ENCODE data around the gene OR5D13. TPM values are rescaled to one million over a fixed set of nuclear protein-coding genes. Genes with fewer than 3 reads are reported as not detected.

The OR5D13 gene
- total RNA-seq: not detected
- long read RNA-seq: 0 reads

GRCh38 chr11:55773138-55773537 lies at the start of gene OR5D13:
OR5D13 (plus strand) TSS chr11:55773438; CDS start chr11:55773438, 0 bp downstream.
- DNase-seq (ENCODE audit: missing footprints) (no peak), ATAC-seq (no peak)
- intact Hi-C loops (cut with DNase I): no loop called here

- no peak for DNase-seq (ENCODE audit: missing footprints)
- ATAC-seq: no peak
- intact Hi-C loops (cut with DNase I): no loop called here
These were observed 46.4 kb upstream of the OR5D13 start for GRCh38 chr11:55726715-55727324.

DNA sequence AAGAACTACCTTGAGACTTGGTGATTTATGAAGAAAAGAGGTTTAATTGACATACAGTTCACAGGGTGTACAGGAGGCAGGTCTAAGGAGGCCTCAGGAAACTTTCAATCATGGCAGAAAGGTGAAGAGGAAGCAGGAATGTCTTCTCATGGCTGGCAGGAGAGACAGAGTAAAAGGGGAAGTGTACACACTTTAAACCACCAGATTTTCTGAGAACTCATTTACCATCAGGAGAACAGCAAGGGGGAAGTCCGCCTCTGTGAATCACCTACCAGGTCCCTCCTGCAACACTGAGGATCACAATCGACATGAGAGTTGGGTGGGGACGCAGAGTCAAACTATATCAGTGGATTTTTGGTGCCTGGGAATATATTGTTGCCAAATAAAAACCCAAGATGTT lies 40.3 kb upstream of the OR5D13 start:
- no peak for ATAC-seq
- no peak for DNase-seq (ENCODE audit: missing footprints)
- intact Hi-C loops (cut with DNase I): no loop called here

- DNase-seq (ENCODE audit: missing footprints) (no peak), ATAC-seq (no peak)
- intact Hi-C loops (cut with DNase I): no loop called here
These were observed 18.4 kb downstream of the OR5D13 start for GRCh38 chr11:55791606-55792005.

DNA sequence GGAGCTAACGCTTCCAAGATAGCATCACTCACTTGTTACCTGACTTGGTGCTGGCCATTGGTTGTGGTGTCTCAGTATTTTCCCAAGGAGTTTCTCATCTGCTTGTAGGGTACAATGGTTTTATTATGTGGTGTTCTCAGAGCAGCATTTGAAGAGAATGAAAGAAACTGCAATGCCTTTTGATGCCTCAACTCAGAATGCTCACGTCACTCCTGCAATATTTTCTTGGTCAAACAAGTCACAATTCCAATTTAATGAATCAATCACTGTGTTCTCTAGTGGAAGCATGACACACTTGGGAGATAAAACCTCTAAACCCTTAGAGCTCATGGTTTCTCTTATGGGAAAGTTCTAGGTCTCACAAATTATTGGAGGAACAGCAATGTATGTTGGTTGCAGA lies 20.1 kb downstream of the OR5D13 start:
- ATAC-seq: no peak
- DNase-seq (ENCODE audit: missing footprints): no peak
- intact Hi-C loops (cut with DNase I): no loop called here

- ATAC-seq: no peak
- intact Hi-C loops (cut with DNase I): no loop called here
- DNase-seq (ENCODE audit: missing footprints): no peak
These were observed 22.0 kb downstream of the OR5D13 start, which contains the start of gene OR5D14 for GRCh38 chr11:55795256-55795655. OR5D14 (plus strand) TSS chr11:55795556; CDS start chr11:55795556, 0 bp downstream.

DNA sequence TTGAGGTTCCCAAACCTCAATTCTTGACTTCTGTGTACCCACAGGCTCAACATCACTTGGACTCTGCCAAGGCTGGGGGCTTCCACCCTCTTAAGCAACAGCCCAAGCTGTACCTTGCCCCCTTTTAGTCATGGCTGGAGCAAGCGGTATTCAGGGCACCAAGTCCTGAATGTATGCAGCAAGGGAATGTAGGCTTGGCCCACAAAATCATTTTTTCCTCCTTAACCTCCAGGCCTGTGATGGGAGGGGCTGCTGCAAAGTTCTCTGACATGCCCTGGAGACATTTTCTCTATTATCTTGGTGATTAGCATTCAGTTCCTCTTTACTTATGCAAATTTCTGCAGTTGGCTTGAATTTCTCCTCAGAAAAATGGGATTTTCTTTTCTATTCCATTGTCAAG lies 33.0 kb downstream of the OR5D13 start:
- DNase-seq (ENCODE audit: missing footprints): no peak
- no peak for ATAC-seq
- intact Hi-C loops (cut with DNase I): no loop called here

GRCh38 chr11:55811067-55811466 lies 37.8 kb downstream of the OR5D13 start, which contains the start of gene OR5L1:
OR5L1 (plus strand) TSS chr11:55811367; CDS start chr11:55811467, 100 bp downstream.
- ATAC-seq (no peak), DNase-seq (ENCODE audit: missing footprints) (no peak)
- intact Hi-C loops (cut with DNase I): no loop called here

DNA sequence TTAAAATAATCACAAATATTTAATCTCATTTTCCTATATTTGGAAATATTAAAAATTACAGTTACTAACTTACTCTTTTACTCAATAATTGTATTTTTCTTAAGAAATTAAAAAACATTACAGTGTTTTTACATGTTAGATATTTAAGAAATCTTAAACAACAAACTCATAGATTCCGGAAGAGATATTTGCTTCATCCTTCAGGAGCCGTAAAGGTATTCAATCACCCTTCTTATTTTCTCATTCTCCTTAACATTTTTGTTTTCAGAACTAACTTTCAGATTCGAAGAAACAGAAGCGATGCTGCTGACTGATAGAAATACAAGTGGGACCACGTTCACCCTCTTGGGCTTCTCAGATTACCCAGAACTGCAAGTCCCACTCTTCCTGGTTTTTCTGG lies 46.1 kb downstream of the OR5D13 start, which contains the start of gene OR5D18:
Gene OR5D18 (plus strand): TSS at position 301 of the 400 bp plus-strand sequence. CDS start 0 bp downstream, at position 301.
- intact Hi-C loops (cut with DNase I): no loop called here
- DNase-seq (ENCODE audit: missing footprints) (no peak), ATAC-seq (no peak)

Other genes starting within 250 kb of the OR5D13 start
- gene OR4C15, start 219.0 kb upstream of the OR5D13 start, total RNA-seq: not detected
- gene OR4C16, start 201.3 kb upstream of the OR5D13 start, total RNA-seq: not detected
- gene OR4C11, start 165.8 kb upstream of the OR5D13 start, total RNA-seq: not detected
- gene OR4P4, start 138.3 kb upstream of the OR5D13 start, total RNA-seq: not detected
- gene OR4S2, start 125.1 kb upstream of the OR5D13 start, total RNA-seq: not detected
- gene OR4C6, start 111.2 kb upstream of the OR5D13 start, total RNA-seq: not detected
- gene OR5D14, start 22.1 kb downstream of the OR5D13 start, total RNA-seq: not detected
- gene OR5L1, start 37.9 kb downstream of the OR5D13 start, total RNA-seq: not detected
- not detected for gene OR5D18, start 46.2 kb downstream of the OR5D13 start, total RNA-seq
- not detected for gene OR5L2, start 53.8 kb downstream of the OR5D13 start, total RNA-seq
- not detected for gene OR5D16, start 65.3 kb downstream of the OR5D13 start, total RNA-seq
- not detected for gene TRIM51, start 109.9 kb downstream of the OR5D13 start, total RNA-seq
- not detected for gene OR5W2, start 141.1 kb downstream of the OR5D13 start, total RNA-seq
- gene OR5I1, start 163.0 kb downstream of the OR5D13 start, total RNA-seq: not detected
- gene OR10AG1, start 196.5 kb downstream of the OR5D13 start, total RNA-seq: not detected
- not detected for gene OR5F1, start 221.2 kb downstream of the OR5D13 start, total RNA-seq